SU-DHL-6 (cell line): ENCODE measurements around the gene SLC39A7.

Experiments
- H2AFZ ChIP-seq: fragments of 200-600 bp; sonication (generic); 2 replicates; pipeline ENCODE4 v1.6.1; 2014; ENCODE audit warnings: low read depth, mild to moderate bottlenecking, moderate library complexity, mixed read lengths, antibody characterized with exemption, low read length; ENCODE audit not compliant: severe bottlenecking
- H3F3A ChIP-seq: fragments of 200-600 bp; shearing (Covaris generic); 2 replicates; pipeline ENCODE4 v1.6.0; 2016; ENCODE audit warnings: antibody characterized with exemption, mild to moderate bottlenecking; ENCODE audit not compliant: insufficient read depth
- H3K27ac ChIP-seq: fragments of 200-600 bp; sonication (generic); 2 replicates; pipeline ENCODE4 v1.5.1; 2016; ENCODE audit warnings: low read depth, mild to moderate bottlenecking, low read length, moderate library complexity, mixed read lengths
- H3K27me3 ChIP-seq: fragments of 200-600 bp; sonication (generic), shearing (Covaris generic); 2 replicates; pipeline ENCODE4 v1.6.0; 2014; ENCODE audit warnings: mild to moderate bottlenecking, low read length
- H3K36me3 ChIP-seq: fragments of 200-600 bp; sonication (generic); 2 replicates; pipeline ENCODE4 v1.6.1; 2014; ENCODE audit warnings: mild to moderate bottlenecking, low read length, mixed read lengths
- H3K4me2 ChIP-seq: fragments of 300-600, 200-600 bp; shearing (Covaris generic), sonication (generic); 2 replicates; pipeline ENCODE4 v1.6.0; 2014; ENCODE audit warnings: low read length, low read depth, mild to moderate bottlenecking; ENCODE audit not compliant: poor library complexity, severe bottlenecking
- H3K4me3 ChIP-seq: fragments of 200-600 bp; sonication (generic); 2 replicates; pipeline ENCODE4 v1.5.1; 2014; ENCODE audit warnings: antibody characterized with exemption, low read length, mild to moderate bottlenecking, mixed read lengths; ENCODE audit not compliant: insufficient read depth, poor library complexity, severe bottlenecking
- H3K79me2 ChIP-seq: fragments of 200-600 bp; sonication (generic); 2 replicates; pipeline ENCODE4 v1.6.1; 2014; ENCODE audit warnings: mild to moderate bottlenecking, low read length, moderate library complexity; ENCODE audit not compliant: insufficient read depth
- H3K9ac ChIP-seq: fragments of 200-600 bp; sonication (generic); 2 replicates; pipeline ENCODE4 v1.7.0; 2014; ENCODE audit warnings: mild to moderate bottlenecking, low read length
- H3K9me2 ChIP-seq: fragments of 200-600 bp; sonication (generic); replicated peaks from 2 replicates; pipeline ENCODE4 v1.6.1; 2014; ENCODE audit warnings: low read length; ENCODE audit not compliant: insufficient read depth
- H3K9me3 ChIP-seq: fragments of 200-600 bp; sonication (generic); 2 replicates; pipeline ENCODE4 v1.6.1; 2014; ENCODE audit warnings: low read length, mixed read lengths; ENCODE audit not compliant: insufficient read depth
- H4K20me1 ChIP-seq: fragments of 200-600 bp; sonication (generic); 2 replicates; pipeline ENCODE4 v1.6.1; 2014; ENCODE audit warnings: low read depth, mild to moderate bottlenecking, antibody characterized with exemption, low read length, moderate library complexity, mixed read lengths
- CTCF ChIP-seq: fragments of 200-600 bp; sonication (generic); IDR thresholded peaks from one replicate; pipeline ENCODE4 v1.5.1; 2017; ENCODE audit warnings: antibody characterized with exemption, mild to moderate bottlenecking, low read length, moderate library complexity; ENCODE audit not compliant: insufficient read depth, poor library complexity, severe bottlenecking
- EZH2phosphoT487 ChIP-seq: fragments of 200-600 bp; sonication (generic), shearing (Covaris generic); conservative IDR thresholded peaks from 2 replicates; pipeline ENCODE4 v1.6.1; 2018; ENCODE audit warnings: mild to moderate bottlenecking, antibody characterized with exemption, low read length, moderate library complexity, mixed read lengths

SLC39A7 gene

DNA sequence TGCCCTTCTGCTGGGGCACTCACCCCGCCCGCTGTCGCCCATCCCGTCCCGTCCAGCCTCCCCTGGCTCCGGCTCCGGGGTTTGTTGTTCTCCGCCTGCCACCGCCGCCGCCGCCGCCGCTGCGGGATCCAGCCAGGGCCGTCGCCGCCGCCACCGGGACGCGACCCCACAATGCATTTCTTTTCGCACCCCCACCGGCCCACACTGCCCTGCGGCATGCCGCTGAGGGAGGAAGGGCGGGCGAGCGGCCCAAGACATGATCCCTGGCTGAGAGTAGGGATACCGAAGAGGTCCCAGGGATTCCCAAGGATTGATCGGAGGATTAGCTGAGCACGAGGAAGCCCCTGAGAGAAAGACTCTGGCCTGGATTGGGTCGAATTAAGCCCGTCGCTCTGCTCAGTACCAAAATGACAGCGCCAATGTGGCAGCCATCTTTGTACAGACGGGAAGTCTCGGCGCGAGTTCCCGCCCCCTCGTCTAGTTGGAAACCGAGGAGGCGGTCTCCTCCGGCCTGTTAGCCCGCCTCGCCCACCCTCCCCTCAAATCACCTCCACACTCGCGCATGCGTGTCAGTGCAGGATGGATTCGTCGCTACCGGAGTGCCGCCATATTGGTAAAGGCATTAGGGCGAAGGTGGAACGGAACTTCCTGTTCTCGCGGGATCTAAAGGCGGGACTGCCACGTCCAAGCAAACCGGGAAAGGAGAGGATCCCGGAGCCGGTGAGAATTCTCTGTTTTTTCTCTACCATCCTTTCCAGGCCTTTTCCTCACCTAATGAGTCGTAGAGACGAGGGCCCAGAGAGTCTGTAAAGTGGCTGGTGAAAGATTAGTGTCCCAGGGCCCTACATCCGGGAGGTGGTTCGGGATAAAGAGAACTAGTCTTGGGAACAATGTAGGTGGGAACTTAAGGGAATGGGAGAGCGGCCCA lies at the start of gene SLC39A7, which contains the start of gene RXRB:
Gene SLC39A7 (plus strand): TSS at position 649 of the 928 bp plus-strand sequence. CDS start 379 bp downstream, outside the sequence.
Gene RXRB (minus strand): TSS at position 447 of the 928 bp plus-strand sequence. CDS start 189 bp downstream, at position 258.
- Histone ChIP-seq H3F3A (peaks cover 41% of the 10 kb centered on the region), H3K4me2 (peak within 1 kb of the TSS; percentile 73), H3K36me3 (peaks cover 13% of the 10 kb centered on the region), H3K9me2 (no peaks in the 10 kb centered on the region), H3K27ac (peak within 1 kb of the TSS; percentile 83), H3K9ac (peak within 1 kb of the TSS; percentile 85), H3K4me3 (peak within 1 kb of the TSS; percentile 97), H2AFZ (peak within 1 kb of the TSS; percentile 84), H4K20me1 (no peaks in the 10 kb centered on the region), H3K79me2 (peaks cover 33% of the 10 kb centered on the region), H3K9me3 (no peaks in the 10 kb centered on the region), H3K27me3 (no peaks in the 10 kb centered on the region)
- TF ChIP-seq CTCF (no peak), EZH2phosphoT487 (no peak)

DNA sequence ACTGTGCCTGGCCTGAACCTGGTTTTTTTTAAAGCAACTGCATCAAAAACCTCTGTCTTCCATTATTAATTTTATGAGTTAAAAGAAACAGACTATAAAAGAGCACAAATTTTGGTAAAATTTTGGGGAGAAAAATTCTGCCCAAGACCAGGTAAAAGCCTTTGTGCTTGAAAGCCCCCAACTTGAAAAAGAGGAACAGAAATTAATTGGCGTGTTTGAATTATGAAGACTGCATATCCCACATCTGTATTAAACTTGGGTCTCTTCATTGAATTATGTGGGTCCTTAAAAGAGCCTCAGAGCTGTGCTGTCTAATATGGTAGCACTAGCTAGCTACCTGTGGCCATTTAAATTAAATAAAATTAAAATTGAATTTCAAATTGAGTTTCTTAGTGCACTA lies 49.6 kb upstream of the SLC39A7 start:
- TF ChIP-seq EZH2phosphoT487 = no peak
- TF ChIP-seq CTCF = no peak
- Histone ChIP-seq H3K27me3 (0 out of 2 replicates have a peak, but pooled peaks cover 3% of the 10 kb centered on the region), H2AFZ (no peak overlapping the region), H3K9me2 (no peaks in the 10 kb centered on the region), H3K27ac (no peak overlapping the region), H3F3A (no peaks in the 10 kb centered on the region), H3K36me3 (no peaks in the 10 kb centered on the region), H3K9ac (no peak overlapping the region), H3K9me3 (peaks cover 5% of the 10 kb centered on the region; the same call in 1 of the 2 replicates), H4K20me1 (no peaks in the 10 kb centered on the region), H3K79me2 (no peaks in the 10 kb centered on the region), H3K4me3 (no peak overlapping the region), H3K4me2 (no peak overlapping the region)

- H3K27me3 ChIP-seq = 0 out of 2 replicates have a peak, but pooled peaks cover 3% of the 10 kb centered on the region
- no peak overlapping the region for H3K4me2 ChIP-seq
- H3K9me3 ChIP-seq = peaks cover 5% of the 10 kb centered on the region; the same call in 1 of the 2 replicates
- TF ChIP-seq EZH2phosphoT487 (no peak), CTCF (no peak)
- no peak overlapping the region for H3K9ac ChIP-seq
- no peak overlapping the region for H3K27ac ChIP-seq
- no peak overlapping the region for H2AFZ ChIP-seq
- no peak overlapping the region for H3K4me3 ChIP-seq
- H3K36me3 ChIP-seq = no peaks in the 10 kb centered on the region
- no peaks in the 10 kb centered on the region for H3K79me2 ChIP-seq
- no peaks in the 10 kb centered on the region for H4K20me1 ChIP-seq
- H3F3A ChIP-seq = no peaks in the 10 kb centered on the region
- no peaks in the 10 kb centered on the region for H3K9me2 ChIP-seq
Measured at GRCh38 chr6:33154349-33154748, 46.3 kb upstream of the SLC39A7 start.
